ENCODE data around the gene BACH2. TPM values are rescaled to one million over a fixed set of nuclear protein-coding genes. Genes with fewer than 3 reads are reported as not detected.
A peak's percentile ranks its signal among the peaks of the same experiment; 100 is the strongest.

Gene BACH2
- total RNA-seq, 2 donors from 2014 or later = 5.2 to 5.7 TPM

DNA sequence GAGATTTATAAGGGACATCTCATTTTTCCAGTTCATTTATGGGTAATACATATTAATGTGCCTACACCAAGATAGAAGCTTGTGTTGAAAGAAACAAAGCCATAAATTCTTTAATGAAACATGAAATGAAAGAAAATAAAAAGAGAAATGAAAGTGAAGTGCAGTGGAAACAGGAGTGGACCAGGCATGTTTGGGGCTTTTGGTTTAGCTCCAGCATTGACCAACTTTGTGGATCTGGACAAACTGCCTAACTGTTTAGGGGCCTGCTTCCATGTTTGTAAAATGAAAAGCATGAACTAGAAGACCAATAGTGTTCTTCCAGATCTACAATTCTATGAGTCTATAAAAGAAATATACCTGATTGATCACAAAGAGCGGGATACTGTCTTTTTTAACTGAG lies 277.4 kb downstream of the BACH2 start:
- no peak overlapping the region for H3K27ac ChIP-seq
- WGBS = 98% methylated on average over 1 of the region's 1 CpG
- no peak overlapping the region for H3K4me3 ChIP-seq
- TF ChIP-seq POLR2AphosphoS5 (IDR thresholded peaks at IDR 0.05) (no peak), POLR2A (IDR thresholded peaks at IDR 0.05) (no peak), CTCF (IDR thresholded peaks at IDR 0.05) (no peak)
- H3K27me3 ChIP-seq (replicated peaks; ENCODE audit: insufficient read depth) = no peaks in the 10 kb centered on the region
- no peaks in the 10 kb centered on the region for H3K9me3 ChIP-seq
- intact Hi-C loops (cut with DNase I) = no loop called here
- no peaks in the 10 kb centered on the region for H3K36me3 ChIP-seq
- no peaks in the 10 kb centered on the region for H3K4me1 ChIP-seq (replicated peaks)
- no peak for DNase-seq (ENCODE audit: low spot score)

DNA sequence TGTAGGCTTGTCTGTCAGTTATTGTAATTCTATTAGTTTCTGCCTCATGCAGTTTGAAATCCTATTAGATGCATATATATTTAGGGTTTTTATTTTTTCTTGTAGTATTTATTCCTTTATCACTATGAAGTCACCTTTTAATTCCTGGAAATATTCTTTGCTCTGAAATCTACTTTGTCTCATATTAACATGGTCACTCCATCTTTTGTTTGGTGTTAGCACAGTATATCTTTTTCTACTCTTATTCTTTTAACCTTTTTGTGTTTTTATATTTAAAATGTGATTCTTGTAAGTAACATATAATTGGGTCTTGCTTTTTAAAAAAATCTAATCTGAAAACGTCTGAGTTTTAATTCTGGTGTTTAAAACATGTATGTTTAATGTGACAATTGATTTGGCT lies 280.8 kb downstream of the BACH2 start:
- Histone ChIP-seq H3K27ac (no peak overlapping the region), H3K4me3 (no peak overlapping the region), H3K27me3 (replicated peaks; ENCODE audit: insufficient read depth) (no peaks in the 10 kb centered on the region), H3K9me3 (no peaks in the 10 kb centered on the region), H3K4me1 (replicated peaks) (no peaks in the 10 kb centered on the region), H3K36me3 (no peaks in the 10 kb centered on the region)
- intact Hi-C loops (cut with DNase I) = no loop called here
- TF ChIP-seq CTCF (IDR thresholded peaks at IDR 0.05) (no peak), POLR2A (IDR thresholded peaks at IDR 0.05) (no peak), POLR2AphosphoS5 (IDR thresholded peaks at IDR 0.05) (no peak)
- 83% methylated on average over 1 of the region's 1 CpG for WGBS
- DNase-seq (ENCODE audit: low spot score) = no peak

- Histone ChIP-seq H3K4me3 (no peak overlapping the region), H3K4me1 (replicated peaks) (no peaks in the 10 kb centered on the region), H3K36me3 (no peaks in the 10 kb centered on the region), H3K27ac (no peak overlapping the region), H3K27me3 (replicated peaks; ENCODE audit: insufficient read depth) (no peaks in the 10 kb centered on the region), H3K9me3 (no peaks in the 10 kb centered on the region)
- TF ChIP-seq POLR2A (IDR thresholded peaks at IDR 0.05) (no peak), POLR2AphosphoS5 (IDR thresholded peaks at IDR 0.05) (peak; percentile 49), CTCF (IDR thresholded peaks at IDR 0.05) (no peak)
- peak; percentile 13 for DNase-seq (ENCODE audit: low spot score)
- WGBS = 12% methylated on average over 1 of the region's 1 CpG
- intact Hi-C loops (cut with DNase I) = no loop called here
Measured at GRCh38 chr6:90008908-90009501, 287.6 kb downstream of the BACH2 start.

DNA sequence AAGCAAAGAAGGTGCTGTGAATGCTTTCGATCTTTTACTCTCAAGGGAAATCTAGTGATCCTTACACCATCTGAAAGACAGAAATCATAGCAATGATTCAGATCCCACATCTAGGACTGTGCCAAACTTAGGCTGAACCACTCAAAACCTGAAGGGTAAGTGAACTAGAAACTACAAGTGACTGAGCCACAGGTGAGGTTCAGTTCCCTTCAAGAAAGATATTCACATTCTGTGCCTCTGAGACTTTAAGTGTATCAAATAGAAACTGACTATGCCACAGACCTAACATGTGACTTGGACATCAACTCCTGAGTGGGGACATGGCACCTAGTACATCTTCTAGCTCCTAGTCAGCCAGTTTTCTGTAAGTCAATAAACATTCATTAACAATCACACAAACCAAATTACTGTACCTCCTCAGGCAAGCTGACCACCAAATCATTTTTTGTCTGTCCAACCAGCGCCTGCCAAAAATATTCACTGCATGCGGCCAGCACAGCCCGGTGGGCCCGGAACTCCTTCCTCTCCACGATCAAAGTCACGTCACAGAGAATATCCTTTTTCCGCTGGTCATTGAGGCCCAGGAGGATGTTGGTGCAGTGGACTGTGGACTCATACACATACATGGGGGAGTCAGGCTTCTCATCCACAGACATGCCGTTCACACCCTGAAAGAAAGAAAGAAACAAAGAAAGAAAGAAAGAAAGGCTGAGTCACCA lies 288.3 kb downstream of the BACH2 start:
- no peak for TF ChIP-seq POLR2AphosphoS5 (IDR thresholded peaks at IDR 0.05)
- TF ChIP-seq POLR2A (IDR thresholded peaks at IDR 0.05) = no peak
- Histone ChIP-seq H3K4me1 (replicated peaks) (no peaks in the 10 kb centered on the region), H3K27me3 (replicated peaks; ENCODE audit: insufficient read depth) (no peaks in the 10 kb centered on the region), H3K4me3 (no peak overlapping the region), H3K36me3 (no peaks in the 10 kb centered on the region), H3K27ac (no peak overlapping the region), H3K9me3 (no peaks in the 10 kb centered on the region)
- DNase-seq (ENCODE audit: low spot score) = no peak
- WGBS = 90% methylated on average over 9 of the region's 9 CpGs
- intact Hi-C loops (cut with DNase I) = no loop called here

- TF ChIP-seq CTCF (IDR thresholded peaks at IDR 0.05) (no peak), POLR2A (IDR thresholded peaks at IDR 0.05) (no peak), POLR2AphosphoS5 (IDR thresholded peaks at IDR 0.05) (no peak)
- no peaks in the 10 kb centered on the region for H3K27me3 ChIP-seq (replicated peaks; ENCODE audit: insufficient read depth)
- no peaks in the 10 kb centered on the region for H3K36me3 ChIP-seq
- H3K9me3 ChIP-seq = no peaks in the 10 kb centered on the region
- intact Hi-C loops (cut with DNase I) = no loop called here
- no peaks in the 10 kb centered on the region for H3K4me1 ChIP-seq (replicated peaks)
- WGBS = 95% methylated on average over 9 of the region's 9 CpGs
- no peak for DNase-seq (ENCODE audit: low spot score)
- H3K4me3 ChIP-seq = no peak overlapping the region
- H3K27ac ChIP-seq = no peak overlapping the region
Measured at GRCh38 chr6:90005048-90005827, 291.4 kb downstream of the BACH2 start.
